Measurements from ENCODE around the gene ZNF521. TPM values are rescaled to one million over a fixed set of nuclear protein-coding genes. Genes with fewer than 3 reads are reported as not detected.

The ZNF521 gene
- total RNA-seq, 1 donor from 2014 or later, result 58.7 TPM

- Mint-ChIP-seq H3K27ac (ENCODE audit: unreplicated experiment) (no peak overlapping the region), H3K27me3 (ENCODE audit: unreplicated experiment) (no peaks in the 10 kb centered on the region), H3K4me3 (ENCODE audit: unreplicated experiment) (no peak overlapping the region), H3K9me3 (ENCODE audit: unreplicated experiment) (peaks cover 4% of the 10 kb centered on the region), H3K36me3 (ENCODE audit: unreplicated experiment) (no peaks in the 10 kb centered on the region), H3K4me1 (ENCODE audit: low read depth, unreplicated experiment) (peaks cover 8% of the 10 kb centered on the region)
- no peak for TF ChIP-seq CTCF (IDR thresholded peaks at IDR 0.05; ENCODE audit: partially characterized antibody, unreplicated experiment)
- no peak for DNase-seq
These were observed 98.2 kb downstream of the ZNF521 start for GRCh38 chr18:25253779-25254178.

- H3K36me3 Mint-ChIP-seq (ENCODE audit: unreplicated experiment), result no peaks in the 10 kb centered on the region
- no peak for DNase-seq
- no peaks in the 10 kb centered on the region for H3K27me3 Mint-ChIP-seq (ENCODE audit: unreplicated experiment)
- H3K4me3 Mint-ChIP-seq (ENCODE audit: unreplicated experiment), result no peak overlapping the region
- no peak for TF ChIP-seq CTCF (IDR thresholded peaks at IDR 0.05; ENCODE audit: partially characterized antibody, unreplicated experiment)
- H3K9me3 Mint-ChIP-seq (ENCODE audit: unreplicated experiment), result peaks cover 4% of the 10 kb centered on the region
- peaks cover 8% of the 10 kb centered on the region for H3K4me1 Mint-ChIP-seq (ENCODE audit: low read depth, unreplicated experiment)
- H3K27ac Mint-ChIP-seq (ENCODE audit: unreplicated experiment), result no peak overlapping the region
These were observed 98.8 kb downstream of the ZNF521 start for GRCh38 chr18:25253136-25253535.

- Mint-ChIP-seq H3K4me1 (ENCODE audit: low read depth, unreplicated experiment) (peaks cover 8% of the 10 kb centered on the region), H3K27me3 (ENCODE audit: unreplicated experiment) (no peaks in the 10 kb centered on the region), H3K36me3 (ENCODE audit: unreplicated experiment) (no peaks in the 10 kb centered on the region), H3K4me3 (ENCODE audit: unreplicated experiment) (no peak overlapping the region), H3K27ac (ENCODE audit: unreplicated experiment) (no peak overlapping the region), H3K9me3 (ENCODE audit: unreplicated experiment) (peaks cover 4% of the 10 kb centered on the region)
- DNase-seq, result no peak
- TF ChIP-seq CTCF (IDR thresholded peaks at IDR 0.05; ENCODE audit: partially characterized antibody, unreplicated experiment), result no peak
These were observed 100.9 kb downstream of the ZNF521 start for GRCh38 chr18:25251068-25251467.

GRCh38 chr18:25250474-25250851, 101.5 kb downstream of the ZNF521 start:
- Mint-ChIP-seq H3K9me3 (ENCODE audit: unreplicated experiment) (peaks cover 4% of the 10 kb centered on the region), H3K4me3 (ENCODE audit: unreplicated experiment) (no peak overlapping the region), H3K27ac (ENCODE audit: unreplicated experiment) (no peak overlapping the region), H3K27me3 (ENCODE audit: unreplicated experiment) (no peaks in the 10 kb centered on the region), H3K4me1 (ENCODE audit: low read depth, unreplicated experiment) (peaks cover 8% of the 10 kb centered on the region), H3K36me3 (ENCODE audit: unreplicated experiment) (no peaks in the 10 kb centered on the region)
- no peak for TF ChIP-seq CTCF (IDR thresholded peaks at IDR 0.05; ENCODE audit: partially characterized antibody, unreplicated experiment)
- DNase-seq, result no peak

- no peaks in the 10 kb centered on the region for H3K27me3 Mint-ChIP-seq (ENCODE audit: unreplicated experiment)
These were observed 103.2 kb downstream of the ZNF521 start for GRCh38 chr18:25248755-25249154.

More at GRCh38 chr18:25248755-25249154, 103.2 kb downstream of the ZNF521 start:
- Mint-ChIP-seq H3K4me1 (ENCODE audit: low read depth, unreplicated experiment) (peaks cover 8% of the 10 kb centered on the region), H3K27ac (ENCODE audit: unreplicated experiment) (no peak overlapping the region), H3K9me3 (ENCODE audit: unreplicated experiment) (peaks cover 4% of the 10 kb centered on the region), H3K4me3 (ENCODE audit: unreplicated experiment) (no peak overlapping the region), H3K36me3 (ENCODE audit: unreplicated experiment) (no peaks in the 10 kb centered on the region)
- no peak for DNase-seq
- TF ChIP-seq CTCF (IDR thresholded peaks at IDR 0.05; ENCODE audit: partially characterized antibody, unreplicated experiment), result no peak
